IPS-NIHi11 (cell line): ENCODE results near the gene ARMC2.
"Not testable (repeated sequence)": the region's sequence is repeated elsewhere in the genome, so short reads cannot be mapped to it uniquely, and the experiment has no call there.

Experiments
- DNase-seq: peaks from one replicate; pipeline ENCODE4 v3.0.0; 2012; ENCODE audit warnings: mixed read lengths, low spot score

The ARMC2 gene

GRCh38 chr6:108832738-108833137, 15.5 kb upstream of the ARMC2 start:
- no peak for DNase-seq

GRCh38 chr6:108835218-108835850, 12.9 kb upstream of the ARMC2 start:
- DNase-seq = peak; percentile 86

- no peak for DNase-seq
These were observed 12.2 kb upstream of the ARMC2 start for GRCh38 chr6:108836061-108836460.

GRCh38 chr6:108837236-108837971, 10.8 kb upstream of the ARMC2 start:
- no peak for DNase-seq

- DNase-seq = peak; percentile 56
These were observed 10.0 kb upstream of the ARMC2 start for GRCh38 chr6:108838101-108838717.

- DNase-seq = peak; percentile 10
These were observed 9.1 kb upstream of the ARMC2 start for GRCh38 chr6:108839083-108839642.

GRCh38 chr6:108840919-108841318, 7.3 kb upstream of the ARMC2 start:
- DNase-seq = no peak

GRCh38 chr6:108841377-108841855, 6.8 kb upstream of the ARMC2 start:
- DNase-seq = no peak

GRCh38 chr6:108844135-108844534, 4.1 kb upstream of the ARMC2 start:
- DNase-seq = no peak

- DNase-seq = no peak
These were observed 3.1 kb upstream of the ARMC2 start for GRCh38 chr6:108845145-108845544.

GRCh38 chr6:108846101-108846500, 2.1 kb upstream of the ARMC2 start:
- DNase-seq = no peak

- no peak for DNase-seq
These were observed 1.6 kb upstream of the ARMC2 start for GRCh38 chr6:108846628-108847027.

- no peak for DNase-seq
These were observed 495 bp upstream of the ARMC2 start for GRCh38 chr6:108847738-108848115.

GRCh38 chr6:108850669-108851465, 2.6 kb downstream of the ARMC2 start:
- DNase-seq = no peak

GRCh38 chr6:108851756-108852155, 3.5 kb downstream of the ARMC2 start:
- DNase-seq = no peak

- no peak for DNase-seq
These were observed 4.9 kb downstream of the ARMC2 start for GRCh38 chr6:108853077-108853476.

GRCh38 chr6:108862479-108863191, 14.4 kb downstream of the ARMC2 start:
- DNase-seq = no peak

GRCh38 chr6:108865751-108866286, 17.6 kb downstream of the ARMC2 start:
- not testable (repeated sequence) for DNase-seq

- DNase-seq = no peak
These were observed 18.6 kb downstream of the ARMC2 start for GRCh38 chr6:108866798-108867197.

GRCh38 chr6:108868647-108869046, 20.4 kb downstream of the ARMC2 start:
- DNase-seq = no peak

- DNase-seq = no peak
These were observed 21.7 kb downstream of the ARMC2 start for GRCh38 chr6:108869876-108870275.
